Bronchial epithelial cell (primary cell): Measurements from ENCODE around the gene DNAH1. TPM values are rescaled to one million over a fixed set of nuclear protein-coding genes. Genes with fewer than 3 reads are reported as not detected.

Experiments
- DNase-seq: peaks from one replicate; pipeline ENCODE4 v3.0.0-alpha.2; 2010; ENCODE audit warnings: low read depth
- FAIRE-seq: peaks from 2 replicates; lab custom pipeline; 2011; peaks lifted over from hg19 to GRCh38; lab: Jason Lieb, UNC
- H3K27me3 ChIP-seq: 2 replicates; pipeline ENCODE4 v1.5.1; 2011; ENCODE audit warnings: low read length; ENCODE audit not compliant: control insufficient read depth, insufficient read depth
- H3K36me3 ChIP-seq: 2 replicates; pipeline ENCODE4 v1.5.1; 2011; ENCODE audit warnings: low read length; ENCODE audit not compliant: control insufficient read depth, insufficient read depth
- H3K4me3 ChIP-seq: 2 replicates; pipeline ENCODE4 v1.5.1; 2011; ENCODE audit warnings: mild to moderate bottlenecking, low read depth, low read length, control low read depth
- CTCF ChIP-seq: IDR thresholded peaks from 2 replicates; pipeline ENCODE4 v1.5.1; 2011; ENCODE audit warnings: mild to moderate bottlenecking, moderate library complexity, low read length, control low read depth, inconsistent platforms; ENCODE audit not compliant: insufficient read depth, severe bottlenecking
- total RNA-seq: library from RNA; depleted of rRNA; stranded (reverse); fragments of >200 nt; gene quantifications from 2 replicates; pipeline ENCODE4 v1.2.1, GENCODE V29; 2014

Gene DNAH1
- total RNA-seq, 1 donor from 2014 or later = 0.79 TPM

DNA sequence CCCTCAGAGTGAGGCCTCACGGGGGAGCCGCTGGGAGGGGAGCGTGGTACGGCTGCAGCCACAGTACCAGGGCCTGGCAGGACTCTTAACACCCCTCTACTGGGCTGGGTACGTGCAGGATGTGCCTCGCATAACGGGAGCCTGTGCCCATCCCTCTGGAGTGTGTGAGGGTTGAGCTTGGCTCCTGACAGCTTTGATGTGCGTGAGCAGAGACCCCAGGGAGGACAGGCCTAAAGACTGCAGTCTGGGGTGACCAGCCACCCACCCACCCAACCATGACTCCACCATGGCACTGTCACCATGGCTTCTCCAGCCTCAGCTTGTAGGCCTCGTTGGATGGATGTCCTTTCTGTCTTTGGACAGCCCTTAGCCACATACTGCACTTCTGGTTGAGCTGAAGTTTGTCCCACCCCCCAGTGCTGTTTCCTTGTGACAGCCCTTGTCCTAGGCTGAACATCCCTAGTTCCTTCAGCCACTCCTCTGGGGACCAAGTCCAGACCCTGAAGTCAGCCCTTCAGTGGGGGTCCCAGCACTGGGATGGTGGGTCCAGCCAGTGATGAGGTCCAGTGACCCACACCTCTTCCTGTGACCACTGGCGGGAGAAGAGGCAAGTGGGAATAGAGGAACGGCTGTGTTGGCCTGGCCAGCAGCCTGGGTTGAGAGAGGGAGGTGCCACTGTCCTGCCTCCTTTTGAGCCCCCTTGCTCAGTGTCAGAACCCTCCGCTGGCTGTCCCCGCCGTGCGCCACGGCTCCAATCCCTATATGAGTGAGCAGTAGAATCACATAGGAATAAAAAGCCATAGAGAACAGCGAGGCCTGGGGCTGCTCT, 22.4 kb upstream of the DNAH1 start:
- Histone ChIP-seq H3K4me3 (no peak overlapping the region), H3K27me3 (peaks cover 4% of the 10 kb centered on the region), H3K36me3 (peaks cover 15% of the 10 kb centered on the region)
- DNase-seq (no peak), FAIRE-seq (no peak)
- no peak for TF ChIP-seq CTCF

- FAIRE-seq (peak; percentile 87), DNase-seq (no peak)
- H3K4me3 ChIP-seq = no peak overlapping the region
- H3K36me3 ChIP-seq = peaks cover 15% of the 10 kb centered on the region
- TF ChIP-seq CTCF = no peak
- peaks cover 4% of the 10 kb centered on the region for H3K27me3 ChIP-seq
Observed at GRCh38 chr3:52294320-52295150, 21.6 kb upstream of the DNAH1 start.

GRCh38 chr3:52295671-52296208, 20.4 kb upstream of the DNAH1 start:
- Histone ChIP-seq H3K36me3 (peaks cover 15% of the 10 kb centered on the region), H3K4me3 (no peak overlapping the region), H3K27me3 (peaks cover 4% of the 10 kb centered on the region)
- TF ChIP-seq CTCF = no peak
- DNase-seq (no peak), FAIRE-seq (peak; percentile 50)

DNA sequence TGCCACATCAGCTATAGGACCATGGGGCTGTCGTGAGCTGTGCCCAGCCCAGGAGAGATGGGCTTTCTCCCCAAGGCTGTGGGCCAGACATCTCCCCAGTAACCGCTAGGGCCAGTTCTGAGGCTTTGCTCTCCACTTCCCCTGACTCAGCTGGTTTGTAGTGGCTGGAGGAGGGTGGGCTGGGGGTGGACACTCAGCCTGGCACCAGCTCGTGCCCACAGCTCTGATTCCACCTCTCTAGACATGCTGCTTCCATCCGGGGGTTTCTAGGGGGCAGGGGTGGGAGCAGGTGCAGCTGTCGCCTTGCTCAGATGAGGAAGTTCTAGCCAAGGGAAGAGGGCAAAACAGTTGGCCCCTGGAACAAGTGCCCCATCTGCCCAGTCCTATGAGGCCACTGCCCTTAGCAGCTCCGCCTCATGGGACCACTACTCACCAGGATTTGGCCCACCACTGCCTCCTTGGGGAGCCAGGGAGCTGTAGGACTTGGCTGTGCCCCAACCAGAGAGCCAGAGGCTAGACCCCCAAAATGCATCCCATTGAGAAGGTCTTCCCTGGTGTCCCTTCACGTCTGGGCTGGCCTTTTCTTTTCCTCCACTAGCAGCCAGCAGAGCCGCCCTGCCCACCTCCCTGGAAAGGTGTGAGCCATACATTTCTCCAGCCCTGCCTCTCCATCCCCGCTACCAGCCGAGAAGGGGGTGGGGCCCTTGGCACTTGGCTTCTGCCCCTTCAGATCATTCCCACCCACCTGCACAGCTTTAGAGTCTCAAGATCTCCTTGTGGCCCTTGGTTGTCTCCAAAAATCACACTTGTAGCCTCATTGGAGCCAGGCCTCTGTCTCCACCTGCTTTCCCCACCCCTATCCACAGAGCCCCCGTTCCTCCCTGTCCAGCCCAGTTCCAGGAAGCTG, 18.6 kb upstream of the DNAH1 start:
- H3K4me3 ChIP-seq = no peak overlapping the region
- FAIRE-seq = no peak
- H3K27me3 ChIP-seq = peaks cover 4% of the 10 kb centered on the region
- no peak for DNase-seq
- peaks cover 9% of the 10 kb centered on the region for H3K36me3 ChIP-seq
- no peak for TF ChIP-seq CTCF
